ENCODE results near the gene BEAN1.

BEAN1 gene, protein sequence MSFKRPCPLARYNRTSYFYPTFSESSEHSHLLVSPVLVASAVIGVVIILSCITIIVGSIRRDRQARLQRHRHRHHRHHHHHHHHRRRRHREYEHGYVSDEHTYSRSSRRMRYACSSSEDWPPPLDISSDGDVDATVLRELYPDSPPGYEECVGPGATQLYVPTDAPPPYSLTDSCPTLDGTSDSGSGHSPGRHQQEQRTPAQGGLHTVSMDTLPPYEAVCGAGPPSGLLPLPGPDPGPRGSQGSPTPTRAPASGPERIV

DNA sequence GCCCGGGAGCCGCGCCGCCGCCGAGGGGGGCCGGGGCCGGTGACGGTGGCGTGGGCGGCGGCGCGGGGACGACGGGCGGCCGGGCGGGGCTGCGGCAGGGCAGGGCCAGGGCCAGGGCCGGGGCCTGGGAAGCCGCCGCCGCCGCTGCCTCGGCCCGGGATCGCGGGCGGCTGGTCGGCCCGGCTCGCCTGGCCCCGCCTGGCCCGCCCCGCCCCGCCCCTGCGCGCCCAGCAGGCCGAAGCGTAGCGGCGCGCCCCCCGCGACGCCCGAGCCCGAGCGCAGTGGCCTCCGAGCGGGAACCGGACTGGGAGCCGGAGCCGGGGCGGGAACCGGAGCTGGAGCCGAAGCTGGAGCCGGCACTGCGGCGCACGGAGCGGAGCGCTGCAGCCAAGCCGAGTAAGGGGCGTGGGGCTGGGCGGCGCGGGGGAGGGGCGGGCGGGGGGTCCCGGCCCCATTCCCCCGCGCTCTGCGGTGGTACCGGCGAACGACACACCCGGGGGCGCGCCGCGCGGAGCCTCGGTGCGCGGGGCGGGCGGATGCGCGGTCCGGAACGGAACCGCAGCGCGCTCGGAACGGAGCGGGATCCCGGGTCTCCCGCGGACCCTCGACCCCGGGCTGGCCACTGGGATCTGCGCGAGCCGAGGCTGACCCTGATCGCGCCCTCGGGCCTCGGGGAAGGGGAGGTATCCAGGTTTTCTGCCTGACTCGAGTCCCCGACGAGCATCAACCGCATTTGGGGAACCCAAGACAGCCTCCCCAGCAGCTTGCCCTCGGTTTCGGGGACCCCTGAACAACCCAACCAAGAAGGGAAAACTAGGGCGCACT is at the start of gene BEAN1:
TSS of gene BEAN1 (plus strand) at position 260 of the 825 bp plus-strand sequence. CDS start 10,382 bp downstream, outside the sequence.
- DNase-seq (ENCODE audit: low read depth in 2 of 2), result no peak

DNA sequence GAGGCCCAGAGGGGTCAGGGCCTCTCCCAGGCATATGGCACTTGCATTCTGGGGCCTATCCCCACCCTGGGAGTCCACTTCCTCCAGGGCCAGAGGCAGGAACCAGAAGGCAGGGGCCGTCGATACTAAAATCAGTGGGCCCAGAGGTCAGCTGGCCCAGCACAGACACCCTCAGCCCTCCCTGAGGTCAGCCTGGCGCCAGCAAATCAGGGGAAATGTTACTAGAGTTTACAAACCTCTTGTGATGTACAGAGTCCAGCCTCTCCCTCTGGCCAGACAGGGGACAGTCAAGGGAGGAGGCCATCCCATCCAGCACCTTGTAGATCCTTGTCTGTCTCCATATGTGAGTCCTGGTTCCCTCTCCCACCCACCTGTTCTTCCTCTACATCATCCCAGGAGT is 49.8 kb upstream of the BEAN1 start:
- no peak for DNase-seq (ENCODE audit: low read depth in 2 of 2)

GRCh38 chr16:66378741-66379570 is 48.1 kb upstream of the BEAN1 start:
- no peak for DNase-seq (ENCODE audit: low read depth in 2 of 2)

DNA sequence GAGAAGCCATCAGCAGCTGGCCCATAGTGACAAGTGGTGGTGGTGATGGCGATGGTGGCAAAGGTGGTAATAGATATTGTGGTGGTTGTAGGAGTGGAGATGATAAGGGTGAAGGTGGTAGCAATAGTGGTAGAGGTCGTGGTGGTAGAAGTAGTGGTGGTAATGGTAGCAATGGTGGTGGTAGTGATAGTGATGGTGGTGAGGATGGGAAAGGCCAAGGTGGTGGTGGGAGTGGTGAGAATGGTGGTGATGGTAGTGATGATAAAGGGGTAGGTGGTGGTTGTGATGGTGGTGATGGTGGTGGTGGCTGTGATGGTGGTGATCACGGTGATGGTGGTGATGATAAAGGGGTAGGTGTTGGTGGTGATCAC is 47.5 kb upstream of the BEAN1 start:
- no peak for DNase-seq (ENCODE audit: low read depth in 2 of 2)

DNA sequence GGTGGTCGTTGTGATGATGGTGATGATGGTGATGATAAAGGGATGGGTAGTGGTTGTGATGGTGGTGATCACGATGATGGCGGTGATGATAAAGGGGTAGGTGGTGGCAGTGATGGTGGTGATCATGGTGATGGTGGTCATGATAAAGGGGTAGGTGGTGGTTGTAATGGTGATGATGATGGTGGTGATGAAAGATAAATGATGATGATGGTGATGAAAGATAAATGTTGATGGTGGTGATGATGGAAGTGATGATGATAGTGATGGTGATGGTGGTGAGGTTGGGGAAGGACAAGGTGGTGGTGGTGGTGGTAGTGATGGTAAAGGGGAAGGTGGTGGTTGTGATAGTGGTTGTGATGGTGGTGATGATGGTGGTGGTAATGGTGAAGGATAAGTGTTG is 46.7 kb upstream of the BEAN1 start:
- DNase-seq (ENCODE audit: low read depth in 2 of 2), result no peak

DNA sequence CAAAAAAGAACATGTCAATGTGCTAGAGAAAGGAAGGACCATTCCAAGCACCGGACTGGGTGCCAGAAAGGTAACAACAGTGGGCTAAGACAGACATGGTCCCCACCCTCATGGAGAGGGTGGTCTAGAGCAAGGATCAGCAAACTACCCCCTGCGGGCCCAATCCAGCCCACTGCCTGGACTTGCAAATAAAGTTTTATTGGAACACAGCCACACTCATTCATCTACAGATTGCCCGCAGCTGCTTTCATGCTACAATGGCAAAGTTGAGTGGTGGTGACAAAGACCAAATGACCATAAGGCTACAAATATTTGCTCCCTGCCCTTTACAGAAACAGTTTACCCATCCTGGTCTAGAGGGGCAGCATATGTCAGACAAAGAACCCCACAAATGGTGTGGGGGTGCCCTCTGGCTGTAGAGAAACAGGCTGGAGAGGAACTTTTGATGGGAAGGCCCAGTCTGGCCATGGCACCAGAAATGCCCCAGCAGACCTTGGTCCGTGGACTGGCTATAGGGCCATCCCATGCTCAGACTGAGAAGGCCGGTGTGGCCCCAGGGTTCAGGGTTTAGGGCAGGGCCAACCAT is 45.4 kb upstream of the BEAN1 start:
- no peak for DNase-seq (ENCODE audit: low read depth in 2 of 2)

GRCh38 chr16:66382171-66382965 is 44.7 kb upstream of the BEAN1 start:
- DNase-seq (ENCODE audit: low read depth in 2 of 2), result peak; percentile 49 to 55

DNA sequence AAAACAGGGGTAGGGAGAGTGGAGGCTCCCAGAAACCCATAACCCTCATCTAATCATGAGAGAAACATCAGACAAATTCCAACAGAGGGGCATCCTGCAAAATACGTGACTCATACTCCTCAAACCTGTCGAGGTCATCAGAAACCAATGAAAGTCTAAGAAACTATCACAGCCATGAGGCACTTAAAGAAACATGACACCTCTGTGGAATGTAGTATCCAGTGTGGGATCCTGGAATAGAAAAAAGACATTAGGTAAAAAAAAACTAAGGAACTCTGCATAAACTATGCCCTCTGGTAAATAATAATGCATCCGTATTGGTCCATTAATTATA is 44.2 kb upstream of the BEAN1 start:
- peak; percentile 63 to 66 for DNase-seq (ENCODE audit: low read depth in 2 of 2)

GRCh38 chr16:66383551-66383950 is 43.5 kb upstream of the BEAN1 start:
- no peak for DNase-seq (ENCODE audit: low read depth in 2 of 2)

- no peak for DNase-seq (ENCODE audit: low read depth in 2 of 2)
Observed at GRCh38 chr16:66385415-66385814, 41.7 kb upstream of the BEAN1 start.

DNA sequence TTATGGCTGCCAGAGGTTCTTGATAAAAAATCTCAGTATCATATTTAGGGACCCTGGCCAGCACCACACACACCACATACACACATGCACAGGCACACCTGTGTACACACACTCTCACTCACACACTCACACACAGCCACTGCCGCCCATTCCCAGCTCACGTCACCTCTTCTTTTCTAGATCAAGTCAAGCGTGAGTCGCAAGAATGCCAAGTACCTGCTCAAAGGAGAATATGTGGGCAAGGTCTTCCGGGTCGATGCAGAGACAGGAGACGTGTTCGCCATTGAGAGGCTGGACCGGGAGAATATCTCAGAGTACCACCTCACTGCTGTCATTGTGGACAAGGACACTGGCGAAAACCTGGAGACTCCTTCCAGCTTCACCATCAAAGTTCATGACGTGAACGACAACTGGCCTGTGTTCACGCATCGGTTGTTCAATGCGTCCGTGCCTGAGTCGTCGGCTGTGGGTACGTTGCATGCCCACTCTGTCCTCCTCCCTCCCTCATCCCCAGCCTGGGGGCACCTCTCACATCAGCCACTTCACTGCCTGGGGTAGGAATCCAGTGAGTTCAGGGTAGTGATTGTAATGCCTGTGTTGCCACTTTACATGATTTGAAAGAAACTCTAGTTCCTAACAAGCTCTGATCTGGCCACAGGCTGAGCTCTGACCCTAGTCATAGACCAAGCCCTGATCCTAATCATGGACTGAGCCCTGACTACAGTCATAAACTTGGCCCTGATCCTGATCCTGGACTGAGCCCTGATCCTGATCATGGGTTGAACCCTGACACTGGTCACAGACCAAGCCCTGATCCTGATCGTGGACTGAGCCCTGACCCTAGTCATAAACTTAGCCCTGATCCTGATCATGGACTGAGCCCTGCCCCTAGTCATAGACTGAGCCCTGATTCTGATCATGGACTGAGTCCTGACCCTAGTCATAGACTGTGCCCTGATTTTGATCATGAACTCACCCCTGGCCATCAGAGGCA is 40.2 kb upstream of the BEAN1 start:
- no peak for DNase-seq (ENCODE audit: low read depth in 2 of 2)

DNA sequence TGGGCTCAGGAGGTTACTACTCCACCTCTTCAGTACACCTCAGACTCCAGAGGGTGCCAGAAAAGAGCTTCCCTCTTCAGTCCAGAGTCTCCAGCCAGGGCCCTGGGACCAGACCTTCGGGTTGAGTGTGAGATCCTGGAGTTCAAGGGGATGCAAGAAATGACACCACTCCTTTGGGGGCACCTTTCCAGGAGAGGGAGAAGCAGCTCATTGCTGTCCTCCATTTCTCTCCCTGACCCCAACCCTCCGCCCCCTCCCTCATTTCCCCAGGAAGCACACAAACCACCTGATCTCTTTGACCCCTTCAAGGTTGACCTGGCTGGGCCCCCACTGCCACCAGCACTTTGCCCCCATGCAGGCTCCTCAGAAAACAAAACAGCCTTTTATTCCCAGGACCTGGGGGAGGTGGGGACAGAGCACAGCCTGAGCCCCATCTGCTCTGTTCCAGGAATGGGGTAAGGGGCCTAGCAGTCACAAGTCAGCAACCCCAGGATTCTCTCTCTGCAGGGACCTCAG is 39.2 kb upstream of the BEAN1 start:
- no peak for DNase-seq (ENCODE audit: low read depth in 2 of 2)

DNA sequence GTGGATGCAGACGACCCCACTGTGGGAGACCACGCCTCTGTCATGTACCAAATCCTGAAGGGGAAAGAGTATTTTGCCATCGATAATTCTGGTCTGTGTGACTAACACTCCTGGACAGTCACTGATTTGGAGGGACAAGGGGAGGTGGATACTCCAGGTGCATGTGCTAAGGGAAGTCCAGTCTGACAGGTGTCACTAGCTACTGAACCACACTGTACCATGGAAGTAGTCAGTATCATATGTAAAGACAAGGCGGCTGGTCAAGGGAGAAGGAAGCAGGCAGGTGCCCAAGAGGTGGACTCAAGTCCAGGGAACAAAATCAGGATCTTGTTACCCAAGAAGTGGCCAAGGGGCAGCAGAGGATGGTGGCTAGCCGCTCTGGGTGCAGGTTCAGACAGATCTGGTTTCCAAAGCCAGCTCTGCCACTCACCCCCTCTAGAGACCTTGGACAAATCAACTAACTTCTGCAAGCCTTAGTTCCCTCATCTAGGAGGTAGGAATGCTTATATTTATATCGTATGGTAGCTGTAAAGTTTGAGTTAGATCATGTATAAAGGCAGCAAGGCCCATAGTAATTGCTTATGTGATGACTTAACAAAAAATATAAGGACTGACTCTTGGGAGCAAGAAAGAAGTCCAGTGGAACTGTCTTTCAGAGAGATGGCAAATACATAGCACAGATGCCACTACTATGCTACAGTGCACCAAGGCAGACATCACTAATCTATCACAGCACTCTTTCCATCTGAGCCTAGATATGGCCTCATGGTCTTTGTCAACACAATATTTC is 38.5 kb upstream of the BEAN1 start:
- DNase-seq (ENCODE audit: low read depth in 2 of 2), result no peak

DNA sequence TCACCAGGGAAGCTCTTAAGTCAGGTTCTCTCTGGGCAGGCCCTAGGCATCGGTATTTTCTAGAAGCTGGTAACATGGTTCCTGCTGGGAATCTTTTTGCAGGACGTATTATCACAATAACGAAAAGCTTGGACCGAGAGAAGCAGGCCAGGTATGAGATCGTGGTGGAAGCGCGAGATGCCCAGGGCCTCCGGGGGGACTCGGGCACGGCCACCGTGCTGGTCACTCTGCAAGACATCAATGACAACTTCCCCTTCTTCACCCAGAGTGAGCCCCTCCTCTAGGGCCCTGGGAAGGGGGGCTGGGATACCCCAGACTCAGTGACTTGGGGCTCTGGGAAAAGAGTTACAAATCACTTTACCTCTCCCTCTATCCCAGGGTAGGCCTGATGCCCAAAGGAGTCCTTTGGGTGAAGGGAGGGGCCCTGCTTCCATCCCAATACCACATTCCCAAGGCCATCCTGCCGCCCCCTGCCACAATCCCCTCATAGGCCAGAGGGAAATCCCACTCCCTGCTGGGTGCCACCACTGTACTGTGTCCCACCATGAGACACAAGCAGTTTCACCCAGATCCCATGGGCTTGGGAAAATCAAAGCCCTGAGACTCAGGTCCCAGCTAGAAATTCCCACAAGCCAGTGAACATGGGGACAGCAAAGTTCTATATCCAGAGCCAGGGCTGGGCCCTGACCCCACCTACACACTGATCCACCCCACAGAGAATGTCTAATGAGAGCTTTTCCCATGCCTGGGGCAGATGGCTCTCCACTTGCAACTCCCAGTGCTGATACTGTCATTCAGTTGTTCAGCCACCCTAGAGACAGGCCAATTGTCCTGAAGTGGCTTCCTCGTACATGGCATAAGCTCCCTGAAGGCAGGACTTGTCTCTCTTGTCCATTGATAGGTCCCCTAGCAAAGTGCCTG is 37.6 kb upstream of the BEAN1 start:
- DNase-seq (ENCODE audit: low read depth in 2 of 2), result no peak

- no peak for DNase-seq (ENCODE audit: low read depth in 2 of 2)
Observed at GRCh38 chr16:66390346-66391108, 36.6 kb upstream of the BEAN1 start.

DNA sequence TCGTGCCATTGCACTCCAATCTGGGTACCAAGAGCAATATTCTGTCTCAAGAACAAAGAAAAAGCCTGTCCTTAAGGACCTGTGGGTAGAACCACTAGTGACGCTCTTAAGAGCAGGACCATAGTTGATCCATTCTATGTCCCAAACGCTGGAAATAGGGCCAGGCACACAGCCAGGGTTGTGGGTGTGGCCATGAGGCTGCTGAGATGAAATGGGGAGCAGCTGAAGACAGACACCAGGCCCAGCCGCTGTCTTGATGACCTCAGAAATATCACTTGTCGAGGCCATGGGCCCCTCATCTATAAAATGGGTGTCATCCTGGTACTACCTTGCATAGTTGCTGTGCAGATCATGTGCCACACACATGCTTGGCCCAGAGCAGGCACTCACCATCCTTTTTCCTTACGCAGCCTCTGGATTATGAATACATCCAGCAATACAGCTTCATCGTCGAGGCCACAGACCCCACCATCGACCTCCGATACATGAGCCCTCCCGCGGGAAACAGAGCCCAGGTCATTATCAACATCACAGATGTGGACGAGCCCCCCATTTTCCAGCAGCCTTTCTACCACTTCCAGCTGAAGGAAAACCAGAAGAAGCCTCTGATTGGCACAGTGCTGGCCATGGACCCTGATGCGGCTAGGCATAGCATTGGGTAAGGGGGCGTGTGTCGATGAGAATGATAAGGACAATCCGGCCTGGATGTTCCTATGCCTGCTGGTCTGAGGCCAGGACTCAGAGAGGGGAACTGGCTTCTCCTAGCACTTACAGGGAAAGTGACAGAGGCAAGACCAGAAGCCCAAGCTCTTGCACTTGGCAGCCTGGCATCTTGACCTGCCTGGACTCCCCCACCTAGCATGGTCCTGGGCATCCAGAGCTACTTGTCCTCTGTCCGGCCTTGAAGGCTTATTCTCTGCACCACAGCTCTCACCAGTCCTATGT is 35.1 kb upstream of the BEAN1 start:
- DNase-seq (ENCODE audit: low read depth in 2 of 2), result no peak

Data from fibroblast of skin of left quadriceps (primary cell).